Measurements from ENCODE around the gene RAB6B. TPM values are rescaled to one million over a fixed set of nuclear protein-coding genes. Genes with fewer than 3 reads are reported as not detected.
A peak's percentile ranks its signal among the peaks of the same experiment; 100 is the strongest.

The RAB6B gene
- total and polyA plus RNA-seq, 10 donors, result 1.3 to 20.4 (median 8.5) TPM

- 85 to 93% (median 89%) methylated on average over 5 of the region's 5 CpGs for whole genome bisulfite sequencing, 5 donors
- intact Hi-C loops (cut with DNase I; ENCODE audit: low total_unique reads), result no loop called here
- Histone ChIP-seq H3K9me3 (no peaks in the 10 kb centered on the region), H3K27ac (peak overlapping the region in 1 of 8 donors; percentile 28), H3K36me3 (no peaks in the 10 kb centered on the region), H3K4me3 (no peak overlapping the region), H3K4me1 (peaks cover 0 to 25% (median 7%) of the 10 kb centered on the region in 6 donors), H3K27me3 (replicated peaks in 1 of 7) (no peaks in the 10 kb centered on the region)
- TF ChIP-seq POLR2A (IDR thresholded peaks at IDR 0.05) (no peak), POLR2AphosphoS5 (IDR thresholded peaks at IDR 0.05) (no peak), CTCF (IDR thresholded peaks at IDR 0.05 in 8 of 11, conservative IDR thresholded peaks at IDR 0.05 in 3 of 11) (no peak)
- no peak for DNase-seq
Measured at GRCh38 chr3:133853063-133853924, 42.4 kb downstream of the RAB6B start.

GRCh38 chr3:133851931-133852330 is 43.8 kb downstream of the RAB6B start:
- no peak for DNase-seq
- Histone ChIP-seq H3K27ac (no peak overlapping the region), H3K4me1 (peaks cover 0 to 25% (median 7%) of the 10 kb centered on the region in 6 donors), H3K4me3 (no peak overlapping the region), H3K36me3 (no peaks in the 10 kb centered on the region), H3K9me3 (no peaks in the 10 kb centered on the region), H3K27me3 (replicated peaks in 1 of 7) (no peaks in the 10 kb centered on the region)
- intact Hi-C loops (cut with DNase I; ENCODE audit: low total_unique reads), result no loop called here
- TF ChIP-seq POLR2AphosphoS5 (IDR thresholded peaks at IDR 0.05), result no peak
- TF ChIP-seq POLR2A (IDR thresholded peaks at IDR 0.05), result no peak
- no peak for TF ChIP-seq CTCF (IDR thresholded peaks at IDR 0.05 in 8 of 11, conservative IDR thresholded peaks at IDR 0.05 in 3 of 11)
- 63 to 97% (median 90%) methylated on average over 1 to 8 of the region's 8 CpGs for WGBS, 5 donors

GRCh38 chr3:133851266-133851906 is 44.3 kb downstream of the RAB6B start:
- WGBS, 5 donors, result 55 to 70% (median 69%) methylated on average over 5 of the region's 5 CpGs
- Histone ChIP-seq H3K27ac (no peak overlapping the region), H3K9me3 (no peaks in the 10 kb centered on the region), H3K4me3 (no peak overlapping the region), H3K4me1 (peaks cover 0 to 25% (median 7%) of the 10 kb centered on the region in 6 donors), H3K36me3 (no peaks in the 10 kb centered on the region), H3K27me3 (replicated peaks in 1 of 7) (no peaks in the 10 kb centered on the region)
- no peak for DNase-seq
- intact Hi-C loops (cut with DNase I; ENCODE audit: low total_unique reads), result no loop called here
- TF ChIP-seq POLR2AphosphoS5 (IDR thresholded peaks at IDR 0.05) (no peak), CTCF (IDR thresholded peaks at IDR 0.05 in 8 of 11, conservative IDR thresholded peaks at IDR 0.05 in 3 of 11) (no peak), POLR2A (IDR thresholded peaks at IDR 0.05) (no peak)

GRCh38 chr3:133850034-133850433 is 45.6 kb downstream of the RAB6B start:
- H3K27me3 ChIP-seq (replicated peaks in 1 of 7), result no peaks in the 10 kb centered on the region
- no peak for TF ChIP-seq POLR2A (IDR thresholded peaks at IDR 0.05)
- TF ChIP-seq POLR2AphosphoS5 (IDR thresholded peaks at IDR 0.05), result no peak
- TF ChIP-seq CTCF (IDR thresholded peaks at IDR 0.05 in 8 of 11, conservative IDR thresholded peaks at IDR 0.05 in 3 of 11), result no peak
- peaks cover 0 to 5% (median 0%) of the 10 kb centered on the region in 8 donors for H3K9me3 ChIP-seq
- 77 to 86% (median 79%) methylated on average over 1 of the region's 1 CpG for WGBS, 5 donors
- H3K27ac ChIP-seq, result no peak overlapping the region
- no peak for DNase-seq
- no peaks in the 10 kb centered on the region for H3K36me3 ChIP-seq
- H3K4me3 ChIP-seq, result no peak overlapping the region
- intact Hi-C loops (cut with DNase I; ENCODE audit: low total_unique reads), result no loop called here
- peaks cover 0 to 24% (median 7%) of the 10 kb centered on the region in 6 donors for H3K4me1 ChIP-seq
